ENCODE results near the gene SETX.

- TF ChIP-seq CTCF (IDR thresholded peaks at IDR 0.05; ENCODE audit: low read depth, low read length) = no peak
- TF ChIP-seq EZH2phosphoT487 (IDR thresholded peaks at IDR 0.05; ENCODE audit: low read depth) = no peak
Observed at GRCh38 chr9:132350861-132351315, 3.9 kb downstream of the SETX start.

All from OCI-LY3 (cell line).